IPS-18a (cell line): Measurements from ENCODE around the gene RNASE8.

Experiments used
- H3K27ac ChIP-seq: one replicate; pipeline ENCODE4 v1.5.1; 2013; ENCODE audit warnings: low read length
- H3K27me3 ChIP-seq: one replicate; pipeline ENCODE4 v1.6.1; 2013; ENCODE audit warnings: mild to moderate bottlenecking, low read length; ENCODE audit not compliant: control insufficient read depth, insufficient read depth
- H3K36me3 ChIP-seq: one replicate; pipeline ENCODE4 v1.6.1; 2013; ENCODE audit warnings: low read depth, low read length; ENCODE audit not compliant: control insufficient read depth
- H3K4me1 ChIP-seq: one replicate; pipeline ENCODE4 v1.6.1; 2013; ENCODE audit warnings: low read depth, low read length; ENCODE audit not compliant: control insufficient read depth
- H3K4me3 ChIP-seq: one replicate; pipeline ENCODE4 v1.5.1; 2013; ENCODE audit warnings: low read length
- H3K9ac ChIP-seq: one replicate; pipeline ENCODE4 v1.6.1; 2013; ENCODE audit warnings: mild to moderate bottlenecking, low read length, moderate library complexity
- H3K9me3 ChIP-seq: one replicate; pipeline ENCODE4 v1.6.1; 2013; ENCODE audit warnings: low read depth, low read length; ENCODE audit not compliant: control insufficient read depth

Gene RNASE8

GRCh38 chr14:21098892-21099595 is 41.4 kb downstream of the RNASE8 start:
- H3K4me3 ChIP-seq: peak overlapping the region; percentile 90
- H3K27ac ChIP-seq: peak overlapping the region; percentile 36
- H3K36me3 ChIP-seq: no peaks in the 10 kb centered on the region
- H3K27me3 ChIP-seq: no peaks in the 10 kb centered on the region
- no peaks in the 10 kb centered on the region for H3K9me3 ChIP-seq
- H3K4me1 ChIP-seq: peaks cover 45% of the 10 kb centered on the region
- H3K9ac ChIP-seq: peak overlapping the region; percentile 83

DNA sequence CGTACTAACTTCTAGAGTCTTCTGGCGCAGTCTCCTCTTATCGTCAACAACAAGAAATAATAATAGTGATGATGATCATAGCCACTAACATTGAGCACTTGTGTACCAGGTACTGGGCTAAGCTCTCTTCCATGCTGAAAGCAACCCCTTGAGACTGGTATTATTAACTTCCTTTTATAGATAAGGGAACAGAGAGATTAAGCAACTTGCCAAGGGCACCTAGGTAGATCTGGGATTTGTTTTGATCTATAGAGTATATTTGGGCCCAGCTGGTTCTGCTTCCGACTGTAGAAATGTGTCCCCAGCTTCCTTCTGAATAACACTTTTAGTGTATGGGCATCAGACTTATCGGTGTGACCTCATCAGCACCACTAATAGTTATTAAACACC is 42.0 kb downstream of the RNASE8 start:
- H3K9ac ChIP-seq: peak overlapping the region; percentile 83
- no peaks in the 10 kb centered on the region for H3K9me3 ChIP-seq
- no peaks in the 10 kb centered on the region for H3K27me3 ChIP-seq
- no peak overlapping the region for H3K27ac ChIP-seq
- no peaks in the 10 kb centered on the region for H3K36me3 ChIP-seq
- peaks cover 46% of the 10 kb centered on the region for H3K4me1 ChIP-seq
- peak overlapping the region; percentile 90 for H3K4me3 ChIP-seq

DNA sequence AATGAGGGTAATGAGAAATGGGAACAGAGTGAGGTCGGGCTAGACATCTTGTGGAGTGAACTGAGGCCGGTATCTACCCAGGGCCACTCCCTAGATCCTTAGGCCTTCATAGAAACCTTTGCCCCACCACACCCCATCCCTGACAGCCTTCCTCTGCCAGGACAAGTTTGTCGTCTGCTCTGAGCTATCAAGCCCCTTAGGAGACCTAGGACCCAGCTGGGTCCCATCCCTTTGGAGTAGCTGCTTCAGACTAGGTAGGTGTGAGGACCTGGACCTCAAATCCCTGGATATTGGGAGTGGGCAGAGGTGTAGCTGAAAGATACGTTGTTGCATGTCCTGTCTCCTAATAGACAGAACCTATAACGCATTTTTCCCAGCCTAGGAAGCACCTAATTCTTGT is 43.3 kb downstream of the RNASE8 start, which contains the start of gene TMEM253:
Gene TMEM253, plus strand, starts transcription at position 136 of the 400 bp plus-strand sequence. CDS start 278 bp downstream, outside the sequence.
- Histone ChIP-seq H3K4me3 (peak within 1 kb of the TSS; percentile 92), H3K9me3 (no peaks in the 10 kb centered on the region), H3K27ac (no peak within 1 kb of the TSS), H3K9ac (no peak within 1 kb of the TSS), H3K27me3 (no peaks in the 10 kb centered on the region), H3K36me3 (no peaks in the 10 kb centered on the region), H3K4me1 (peaks cover 38% of the 10 kb centered on the region)

DNA sequence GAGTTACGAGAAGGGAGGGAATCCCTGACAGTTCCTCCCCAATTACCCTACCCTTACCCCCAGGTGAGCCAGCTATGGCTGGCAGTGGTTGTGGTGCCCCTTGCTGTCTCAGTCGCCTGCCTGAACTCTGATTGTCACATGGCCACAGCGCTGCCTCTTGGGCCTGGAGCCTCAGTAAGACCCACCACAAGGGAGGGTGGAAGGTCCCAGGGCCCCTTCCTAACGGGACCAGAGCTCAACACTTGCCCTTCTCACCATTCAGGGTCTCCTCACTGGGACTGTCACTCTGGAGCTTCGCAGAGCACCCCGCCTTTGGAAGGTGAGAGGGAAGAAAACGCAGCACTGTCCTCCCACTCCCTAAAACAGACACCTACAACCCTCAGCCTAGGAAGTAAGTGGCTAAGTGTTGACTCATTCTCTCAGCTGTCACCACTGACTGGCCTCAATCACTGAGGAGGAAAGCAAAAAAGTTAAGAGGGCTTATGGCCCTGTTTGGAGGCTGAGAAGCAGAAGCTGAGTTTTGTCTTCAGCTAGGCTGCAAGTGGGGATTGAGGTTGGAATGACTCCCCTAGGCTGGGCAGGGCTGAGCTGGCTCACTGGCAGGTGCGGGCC is 44.3 kb downstream of the RNASE8 start:
- Histone ChIP-seq H3K9ac (peak overlapping the region; percentile 98), H3K36me3 (no peaks in the 10 kb centered on the region), H3K27ac (no peak overlapping the region), H3K27me3 (no peaks in the 10 kb centered on the region), H3K9me3 (no peaks in the 10 kb centered on the region), H3K4me3 (peak overlapping the region; percentile 92), H3K4me1 (peaks cover 38% of the 10 kb centered on the region)

- no peak overlapping the region for H3K27ac ChIP-seq
- H3K9ac ChIP-seq: peak overlapping the region; percentile 98
- peak overlapping the region; percentile 92 for H3K4me3 ChIP-seq
- no peaks in the 10 kb centered on the region for H3K9me3 ChIP-seq
- H3K27me3 ChIP-seq: no peaks in the 10 kb centered on the region
- no peaks in the 10 kb centered on the region for H3K36me3 ChIP-seq
- peaks cover 41% of the 10 kb centered on the region for H3K4me1 ChIP-seq
Measured at GRCh38 chr14:21102521-21103410, 45.1 kb downstream of the RNASE8 start.

DNA sequence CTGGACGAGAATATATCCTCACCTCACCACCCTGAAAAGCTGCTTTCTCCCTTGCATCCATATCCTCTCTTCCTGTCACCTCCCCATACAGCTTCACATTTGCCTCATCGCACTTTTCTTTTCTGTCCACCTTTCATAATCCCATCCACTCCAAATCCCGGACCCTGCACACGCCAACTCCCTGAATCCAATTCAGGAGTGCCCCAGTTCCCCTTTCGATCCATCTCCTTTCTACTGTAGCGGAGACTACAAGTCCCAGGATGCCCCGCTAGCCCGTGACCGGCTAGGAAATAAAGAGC is 45.7 kb downstream of the RNASE8 start:
- Histone ChIP-seq H3K27ac (no peak overlapping the region), H3K27me3 (no peaks in the 10 kb centered on the region), H3K9me3 (no peaks in the 10 kb centered on the region), H3K4me3 (peak overlapping the region; percentile 92), H3K9ac (peak overlapping the region; percentile 98), H3K36me3 (no peaks in the 10 kb centered on the region), H3K4me1 (peaks cover 41% of the 10 kb centered on the region)

DNA sequence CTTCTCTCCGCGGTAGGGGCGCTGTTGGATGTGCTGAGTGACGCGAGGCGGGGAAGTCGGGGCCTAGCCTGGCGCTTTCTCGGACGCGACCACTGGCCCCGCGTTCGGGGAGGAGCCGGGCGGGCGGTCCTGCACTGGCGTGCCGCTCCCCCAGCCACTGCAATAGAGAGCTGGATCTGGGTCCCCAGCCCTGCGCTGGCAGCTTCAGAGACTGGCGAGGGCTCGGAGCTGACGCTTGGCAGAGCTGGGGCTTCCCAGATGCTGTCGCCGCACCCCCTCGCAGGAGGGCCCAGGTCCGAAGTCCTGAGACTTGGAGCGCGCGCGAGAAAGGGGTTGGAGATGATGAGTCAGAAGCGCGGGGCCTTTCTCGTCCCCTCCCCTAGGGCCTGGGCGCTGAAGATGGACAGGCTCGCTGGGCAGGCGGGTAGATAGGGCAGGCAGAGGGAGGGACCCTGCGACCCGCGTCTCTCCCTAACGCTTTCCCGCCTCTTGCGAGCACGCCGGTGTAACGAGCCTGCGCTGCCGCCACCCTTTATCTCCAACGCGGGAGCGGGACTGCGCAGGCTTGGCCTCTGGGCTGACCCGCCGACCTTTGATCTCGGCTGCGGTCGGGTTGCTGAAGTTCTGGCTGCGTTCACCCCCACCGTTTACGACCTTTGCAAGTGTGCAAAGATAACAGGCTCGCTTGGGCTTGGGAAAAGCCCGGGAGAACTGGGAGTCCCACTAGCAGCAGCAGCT is 46.3 kb downstream of the RNASE8 start:
- Histone ChIP-seq H3K9me3 (no peaks in the 10 kb centered on the region), H3K27ac (peak overlapping the region; percentile 97), H3K4me1 (peaks cover 41% of the 10 kb centered on the region), H3K9ac (peak overlapping the region; percentile 98), H3K27me3 (no peaks in the 10 kb centered on the region), H3K36me3 (no peaks in the 10 kb centered on the region), H3K4me3 (peak overlapping the region; percentile 92)

DNA sequence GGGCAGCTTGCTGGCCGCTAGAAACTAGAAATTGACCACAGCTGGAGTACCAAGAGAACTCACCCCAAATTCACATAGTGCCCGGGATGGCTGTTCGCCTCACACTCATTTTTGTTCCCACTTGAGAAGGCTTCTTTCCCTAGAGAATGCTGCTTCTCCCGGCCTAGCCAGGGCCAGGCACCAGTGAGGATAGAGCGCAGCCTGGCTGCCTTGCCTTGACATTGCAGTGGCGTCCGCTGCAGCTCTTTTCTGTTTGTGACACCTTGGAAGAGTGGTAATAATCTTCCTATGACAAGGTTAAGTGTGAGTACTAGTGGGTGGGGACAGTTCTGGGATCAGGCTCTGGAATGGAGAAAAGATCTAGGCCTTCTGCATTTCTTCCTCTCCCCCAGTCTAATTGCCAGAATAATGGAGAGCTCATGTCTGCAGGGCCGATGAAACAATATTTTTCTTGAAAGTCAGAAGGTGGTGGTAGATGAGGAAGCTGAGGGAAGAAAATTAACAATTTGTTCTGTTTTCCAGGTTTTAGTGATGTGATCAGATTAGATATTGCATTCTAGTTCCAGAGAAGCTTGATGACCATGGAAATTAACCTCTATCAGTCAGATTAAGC is 46.9 kb downstream of the RNASE8 start:
- Histone ChIP-seq H3K9me3 (no peaks in the 10 kb centered on the region), H3K4me3 (peak overlapping the region; percentile 92), H3K27me3 (no peaks in the 10 kb centered on the region), H3K27ac (peak overlapping the region; percentile 97), H3K4me1 (peaks cover 37% of the 10 kb centered on the region), H3K9ac (peak overlapping the region; percentile 98), H3K36me3 (no peaks in the 10 kb centered on the region)

DNA sequence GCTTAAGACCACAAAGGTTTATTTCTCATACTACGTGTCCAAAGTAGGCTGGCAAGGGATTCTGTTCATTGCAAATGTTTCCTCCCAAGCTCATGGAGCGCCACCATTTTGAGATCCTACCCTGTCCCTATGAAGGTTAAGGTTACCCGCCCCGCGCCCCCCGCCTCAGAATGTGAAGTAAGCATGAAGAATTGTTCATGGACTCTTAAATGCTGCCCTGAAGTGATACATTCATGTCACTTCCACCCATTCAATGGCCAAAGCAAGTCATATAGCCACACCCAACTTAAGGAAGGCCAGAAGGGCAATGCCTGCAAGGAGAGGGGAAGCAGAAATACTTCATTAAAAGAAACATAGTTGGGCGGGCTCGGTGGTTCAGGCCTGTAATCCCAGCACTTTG is 47.5 kb downstream of the RNASE8 start:
- Histone ChIP-seq H3K27ac (no peak overlapping the region), H3K9ac (no peak overlapping the region)

DNA sequence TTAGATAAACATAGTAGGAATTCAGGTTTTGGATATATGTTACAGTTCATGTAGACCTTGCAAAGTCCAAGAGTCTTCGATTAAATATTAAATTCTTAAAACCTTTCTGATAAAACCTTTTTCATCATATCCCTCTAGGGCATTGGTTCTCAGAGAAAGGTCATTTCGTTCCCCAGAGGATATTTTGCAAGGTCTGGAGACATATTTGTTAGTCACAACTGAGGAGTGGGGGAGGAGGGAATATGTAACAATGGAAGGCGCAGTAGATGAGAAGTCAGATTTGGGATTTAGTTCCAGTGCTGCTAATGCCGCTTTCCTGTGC is 48.5 kb downstream of the RNASE8 start:
- H3K27me3 ChIP-seq: no peaks in the 10 kb centered on the region
- H3K9me3 ChIP-seq: no peaks in the 10 kb centered on the region
- H3K36me3 ChIP-seq: no peaks in the 10 kb centered on the region
- no peak overlapping the region for H3K27ac ChIP-seq
- no peak overlapping the region for H3K9ac ChIP-seq
- H3K4me1 ChIP-seq: peaks cover 35% of the 10 kb centered on the region
- no peak overlapping the region for H3K4me3 ChIP-seq

More for the DNA sequence above, 47.5 kb downstream of the RNASE8 start:
- peak overlapping the region; percentile 92 for H3K4me3 ChIP-seq
- H3K36me3 ChIP-seq: no peaks in the 10 kb centered on the region
- H3K27me3 ChIP-seq: no peaks in the 10 kb centered on the region
- H3K9me3 ChIP-seq: no peaks in the 10 kb centered on the region
- peaks cover 35% of the 10 kb centered on the region for H3K4me1 ChIP-seq
